ENCODE results near the gene IFNAR1. TPM values are rescaled to one million over a fixed set of nuclear protein-coding genes. Genes with fewer than 3 reads are reported as not detected.
A peak's percentile ranks its signal among the peaks of the same experiment; 100 is the strongest.

Gene IFNAR1
- total and polyA plus RNA-seq, 9 of the 15 experiments (the other 6 are each of a cell fraction or from before 2014, with no cell fraction given), result 8.6 to 31.8 (median 14.8) TPM

GRCh38 chr21:33324291-33325221, at the start of gene IFNAR1 (continued):
- TF ChIP-seq ZNF146 (CRISPR knock-in tag; IDR thresholded peaks at IDR 0.05; ENCODE audit: unreplicated experiment), result no peak
- no peak for TF ChIP-seq ETS2 (tag; IDR thresholded peaks at IDR 0.05; ENCODE audit: borderline replicate concordance, poor library complexity, severe bottlenecking)
- no peak for TF ChIP-seq HMG20B (CRISPR knock-in tag; IDR thresholded peaks at IDR 0.05)
- no peak for TF ChIP-seq MCM2 (IDR thresholded peaks at IDR 0.05; ENCODE audit: low read depth)
- TF ChIP-seq BRD4 (IDR thresholded peaks at IDR 0.05), result peak; percentile 67; the same call in 1 of the 2 replicates
- peak; percentile 59; the same call in 1 of the 2 replicates for TF ChIP-seq ATF7 (IDR thresholded peaks at IDR 0.05)
- TF ChIP-seq ZNF57 (CRISPR knock-in tag; IDR thresholded peaks at IDR 0.05), result 0 out of 2 replicates have a peak, but pooled peaks have one; percentile 11
- peak; percentile 76; the same call in 1 of the 2 replicates for TF ChIP-seq PRMT5 (CRISPR knock-in tag; IDR thresholded peaks at IDR 0.05)
- TF ChIP-seq ZNF280A (IDR thresholded peaks at IDR 0.05; ENCODE audit: low read depth, partially characterized antibody), result no peak
- TF ChIP-seq MECOM (CRISPR knock-in tag; IDR thresholded peaks at IDR 0.05), result no peak
- peak; percentile 60 for TF ChIP-seq DPF2 (IDR thresholded peaks at IDR 0.05)
- TF ChIP-seq NFXL1 (CRISPR knock-in tag; IDR thresholded peaks at IDR 0.05), result no peak
- no peak; the same call in 1 of the 2 replicates for TF ChIP-seq NR2C2 (CRISPR knock-in tag; IDR thresholded peaks at IDR 0.05)
- TF ChIP-seq NR2C2 (tag; IDR thresholded peaks at IDR 0.05), result peak; percentile 26
- no peak for TF ChIP-seq CSDE1 (IDR thresholded peaks at IDR 0.05)
- peak; percentile 92; the same call in 1 of the 2 replicates for TF ChIP-seq KAT7 (CRISPR knock-in tag; IDR thresholded peaks at IDR 0.05; ENCODE audit: borderline replicate concordance)
- peak; percentile 84; the same call in 1 of the 2 replicates for TF ChIP-seq STAT6 (CRISPR knock-in tag; IDR thresholded peaks at IDR 0.05)
- TF ChIP-seq ELF1 (tag; IDR thresholded peaks at IDR 0.05), result peak; percentile 64
- TF ChIP-seq, protein P1, sequence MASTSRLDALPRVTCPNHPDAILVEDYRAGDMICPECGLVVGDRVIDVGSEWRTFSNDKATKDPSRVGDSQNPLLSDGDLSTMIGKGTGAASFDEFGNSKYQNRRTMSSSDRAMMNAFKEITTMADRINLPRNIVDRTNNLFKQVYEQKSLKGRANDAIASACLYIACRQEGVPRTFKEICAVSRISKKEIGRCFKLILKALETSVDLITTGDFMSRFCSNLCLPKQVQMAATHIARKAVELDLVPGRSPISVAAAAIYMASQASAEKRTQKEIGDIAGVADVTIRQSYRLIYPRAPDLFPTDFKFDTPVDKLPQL (IDR thresholded peaks at IDR 0.05; ENCODE audit: extremely low read depth, insufficient read length), result no peak
- 0 out of 2 replicates have a peak, but pooled peaks have one; percentile 6 for TF ChIP-seq HIVEP1 (CRISPR knock-in tag; IDR thresholded peaks at IDR 0.05)
- TF ChIP-seq YBX1 (IDR thresholded peaks at IDR 0.05), result no peak
- no peak for TF ChIP-seq ZNF134 (CRISPR knock-in tag; conservative IDR thresholded peaks at IDR 0.05)
- no peak for TF ChIP-seq COPS2 (conservative IDR thresholded peaks at IDR 0.05)
- TF ChIP-seq ZNF695 (CRISPR knock-in tag; IDR thresholded peaks at IDR 0.05), result no peak
- TF ChIP-seq LCOR (CRISPR knock-in tag; IDR thresholded peaks at IDR 0.05), result peak; percentile 82; the same call in 1 of the 2 replicates
- no peak for TF ChIP-seq CHD2 (IDR thresholded peaks at IDR 0.05; ENCODE audit: low read depth, low read length)
